Neural cell (in vitro differentiated cells): ENCODE data around the gene DNAH8.

Experiments used
- CTCF ChIP-seq: fragments of 450-650 bp; IDR thresholded peaks from 2 replicates; pipeline ENCODE4 v1.5.1; 2014; ENCODE audit warnings: antibody characterized with exemption, mild to moderate bottlenecking, moderate library complexity; ENCODE audit not compliant: poor library complexity, severe bottlenecking
- EP300 ChIP-seq: fragments of 450-650 bp; conservative IDR thresholded peaks from 2 replicates; pipeline ENCODE4 v1.6.1; 2014; ENCODE audit warnings: antibody characterized with exemption, mild to moderate bottlenecking, moderate library complexity; ENCODE audit not compliant: poor library complexity, severe bottlenecking
- SMC3 ChIP-seq: fragments of 450-650 bp; conservative IDR thresholded peaks from 2 replicates; pipeline ENCODE4 v1.6.1; 2014; ENCODE audit warnings: antibody characterized with exemption, mild to moderate bottlenecking, moderate library complexity; ENCODE audit not compliant: poor library complexity

GRCh38 chr6:38856492-38856891 is 141.4 kb downstream of the DNAH8 start:
- TF ChIP-seq CTCF (no peak), SMC3 (no peak), EP300 (no peak)
